Measurements from ENCODE around the gene GDF15.

Gene GDF15

DNA sequence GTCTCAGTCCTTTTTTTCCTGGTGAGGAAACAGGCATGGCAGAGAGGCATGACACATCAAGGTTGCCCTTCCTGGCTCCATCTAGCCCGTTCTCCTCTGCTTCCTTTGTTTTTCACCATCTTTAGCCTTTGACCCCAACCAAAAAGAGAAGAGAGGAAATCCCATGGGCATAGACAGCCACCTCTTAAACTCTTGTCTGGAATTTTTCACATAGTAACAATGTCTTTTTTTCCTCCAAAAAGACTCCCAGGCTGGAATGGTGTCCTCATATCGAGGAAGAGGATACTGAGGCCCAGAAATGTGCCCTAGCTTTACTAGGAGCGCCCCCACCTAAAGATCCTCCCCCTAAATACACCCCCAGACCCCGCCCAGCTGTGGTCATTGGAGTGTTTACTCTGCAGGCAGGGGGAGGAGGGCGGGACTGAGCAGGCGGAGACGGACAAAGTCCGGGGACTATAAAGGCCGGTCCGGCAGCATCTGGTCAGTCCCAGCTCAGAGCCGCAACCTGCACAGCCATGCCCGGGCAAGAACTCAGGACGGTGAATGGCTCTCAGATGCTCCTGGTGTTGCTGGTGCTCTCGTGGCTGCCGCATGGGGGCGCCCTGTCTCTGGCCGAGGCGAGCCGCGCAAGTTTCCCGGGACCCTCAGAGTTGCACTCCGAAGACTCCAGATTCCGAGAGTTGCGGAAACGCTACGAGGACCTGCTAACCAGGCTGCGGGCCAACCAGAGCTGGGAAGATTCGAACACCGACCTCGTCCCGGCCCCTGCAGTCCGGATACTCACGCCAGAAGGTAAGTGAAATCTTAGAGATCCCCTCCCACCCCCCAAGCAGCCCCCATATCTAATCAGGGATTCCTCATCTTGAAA is at the start of gene GDF15 (continued):
- TF ChIP-seq GFI1B (tag by site-specific recombination; IDR thresholded peaks at IDR 0.05) (no peak), ZNF660 (tag by site-specific recombination; IDR thresholded peaks at IDR 0.05) (peak; percentile 17; the same call in 1 of the 2 replicates), KLF1 (tag by site-specific recombination; IDR thresholded peaks at IDR 0.05) (peak; percentile 94), TSHZ1 (tag by site-specific recombination; IDR thresholded peaks at IDR 0.05; ENCODE audit: borderline replicate concordance) (no peak), ZNF366 (tag by site-specific recombination; conservative IDR thresholded peaks at IDR 0.05) (no peak), ZBTB17 (tag by site-specific recombination; IDR thresholded peaks at IDR 0.05) (peak; percentile 61), ZNF19 (tag by site-specific recombination; IDR thresholded peaks at IDR 0.05; ENCODE audit: low read depth) (no peak), ZNF629 (tag by site-specific recombination; IDR thresholded peaks at IDR 0.05) (no peak), IKZF3 (tag by site-specific recombination; IDR thresholded peaks at IDR 0.05) (peak; percentile 76), ZNF112 (tag by site-specific recombination; IDR thresholded peaks at IDR 0.05) (no peak), ZNF843 (tag by site-specific recombination; IDR thresholded peaks at IDR 0.05) (no peak), ZNF548 (tag by site-specific recombination; IDR thresholded peaks at IDR 0.05) (no peak), ZNF837 (tag by site-specific recombination; IDR thresholded peaks at IDR 0.05) (no peak), ZNF214 (tag by site-specific recombination; IDR thresholded peaks at IDR 0.05; ENCODE audit: borderline replicate concordance) (no peak), ZNF2 (tag by site-specific recombination; IDR thresholded peaks at IDR 0.05) (no peak), ZNF518A (tag by site-specific recombination; conservative IDR thresholded peaks at IDR 0.05; ENCODE audit: low read depth) (no peak), ZFP41 (tag by site-specific recombination; IDR thresholded peaks at IDR 0.05; ENCODE audit: borderline replicate concordance) (no peak), ZNF274 (IDR thresholded peaks at IDR 0.05; ENCODE audit: low read length) (no peak), ZNF274 (tag by site-specific recombination; IDR thresholded peaks at IDR 0.05; ENCODE audit: borderline replicate concordance) (no peak), ZNF501 (tag by site-specific recombination; IDR thresholded peaks at IDR 0.05) (no peak), ZNF777 (tag by site-specific recombination; IDR thresholded peaks at IDR 0.05; ENCODE audit: borderline replicate concordance) (no peak), ZNF768 (tag by site-specific recombination; IDR thresholded peaks at IDR 0.05) (no peak), OVOL3 (tag by site-specific recombination; IDR thresholded peaks at IDR 0.05) (no peak), ZNF404 (tag by site-specific recombination; IDR thresholded peaks at IDR 0.05) (no peak)
- TF ChIP-seq, protein P1, sequence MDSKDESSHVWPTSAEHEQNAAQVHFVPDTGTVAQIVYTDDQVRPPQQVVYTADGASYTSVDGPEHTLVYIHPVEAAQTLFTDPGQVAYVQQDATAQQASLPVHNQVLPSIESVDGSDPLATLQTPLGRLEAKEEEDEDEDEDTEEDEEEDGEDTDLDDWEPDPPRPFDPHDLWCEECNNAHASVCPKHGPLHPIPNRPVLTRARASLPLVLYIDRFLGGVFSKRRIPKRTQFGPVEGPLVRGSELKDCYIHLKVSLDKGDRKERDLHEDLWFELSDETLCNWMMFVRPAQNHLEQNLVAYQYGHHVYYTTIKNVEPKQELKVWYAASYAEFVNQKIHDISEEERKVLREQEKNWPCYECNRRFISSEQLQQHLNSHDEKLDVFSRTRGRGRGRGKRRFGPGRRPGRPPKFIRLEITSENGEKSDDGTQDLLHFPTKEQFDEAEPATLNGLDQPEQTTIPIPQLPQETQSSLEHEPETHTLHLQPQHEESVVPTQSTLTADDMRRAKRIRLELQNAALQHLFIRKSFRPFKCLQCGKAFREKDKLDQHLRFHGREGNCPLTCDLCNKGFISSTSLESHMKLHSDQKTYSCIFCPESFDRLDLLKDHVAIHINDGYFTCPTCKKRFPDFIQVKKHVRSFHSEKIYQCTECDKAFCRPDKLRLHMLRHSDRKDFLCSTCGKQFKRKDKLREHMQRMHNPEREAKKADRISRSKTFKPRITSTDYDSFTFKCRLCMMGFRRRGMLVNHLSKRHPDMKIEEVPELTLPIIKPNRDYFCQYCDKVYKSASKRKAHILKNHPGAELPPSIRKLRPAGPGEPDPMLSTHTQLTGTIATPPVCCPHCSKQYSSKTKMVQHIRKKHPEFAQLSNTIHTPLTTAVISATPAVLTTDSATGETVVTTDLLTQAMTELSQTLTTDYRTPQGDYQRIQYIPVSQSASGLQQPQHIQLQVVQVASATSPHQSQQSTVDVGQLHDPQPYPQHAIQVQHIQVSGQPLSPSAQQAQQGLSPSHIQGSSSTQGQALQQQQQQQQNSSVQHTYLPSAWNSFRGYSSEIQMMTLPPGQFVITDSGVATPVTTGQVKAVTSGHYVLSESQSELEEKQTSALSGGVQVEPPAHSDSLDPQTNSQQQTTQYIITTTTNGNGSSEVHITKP (tag by site-specific recombination; IDR thresholded peaks at IDR 0.05): 0 out of 2 replicates have a peak, but pooled peaks have one; percentile 8
- TF ChIP-seq, protein P2, sequence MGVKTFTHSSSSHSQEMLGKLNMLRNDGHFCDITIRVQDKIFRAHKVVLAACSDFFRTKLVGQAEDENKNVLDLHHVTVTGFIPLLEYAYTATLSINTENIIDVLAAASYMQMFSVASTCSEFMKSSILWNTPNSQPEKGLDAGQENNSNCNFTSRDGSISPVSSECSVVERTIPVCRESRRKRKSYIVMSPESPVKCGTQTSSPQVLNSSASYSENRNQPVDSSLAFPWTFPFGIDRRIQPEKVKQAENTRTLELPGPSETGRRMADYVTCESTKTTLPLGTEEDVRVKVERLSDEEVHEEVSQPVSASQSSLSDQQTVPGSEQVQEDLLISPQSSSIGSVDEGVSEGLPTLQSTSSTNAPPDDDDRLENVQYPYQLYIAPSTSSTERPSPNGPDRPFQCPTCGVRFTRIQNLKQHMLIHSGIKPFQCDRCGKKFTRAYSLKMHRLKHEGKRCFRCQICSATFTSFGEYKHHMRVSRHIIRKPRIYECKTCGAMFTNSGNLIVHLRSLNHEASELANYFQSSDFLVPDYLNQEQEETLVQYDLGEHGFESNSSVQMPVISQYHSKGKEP (tag by site-specific recombination; IDR thresholded peaks at IDR 0.05): 0 out of 2 replicates have a peak, but pooled peaks have one; percentile 46
